Spleen (tissue), 7 donors: ENCODE measurements around the gene LRIG3.
"Not testable (repeated sequence)": the region's sequence is repeated elsewhere in the genome, so short reads cannot be mapped to it uniquely, and the experiment has no call there.

Experiments
- POLR2A ChIP-seq, 3 donors: fragments of 450-650 bp; IDR thresholded peaks; one replicate each; pipeline ENCODE4 v1.5.1; 2017; ENCODE audit warnings: antibody characterized with exemption in 3 of 3, mild to moderate bottlenecking in 1 of 3
- POLR2AphosphoS5 ChIP-seq, 3 donors: sonication (generic); formaldehyde crosslinking; IDR thresholded peaks; one replicate each; pipeline ENCODE4 v1.5.1; 2017; ENCODE audit warnings: antibody characterized with exemption in 3 of 3
- TF ChIP-seq, protein P1 (sequence below), 11 experiments: fragments of 200-600 bp in 7 of 11; fragments of 450-650 bp in 4 of 11; sonication (generic) in 4 of 11; IDR thresholded peaks in 8 of 11; conservative IDR thresholded peaks in 3 of 11; 1 replicate in 7 of 11; 2 replicates in 4 of 11; pipeline versions ENCODE4 v1.4.0 to v1.8.0; 2016 to 2021; ENCODE audit warnings: antibody characterized with exemption in 11 of 11, inconsistent platforms in 4 of 11, mild to moderate bottlenecking in 1 of 11
- donor health status: DM: no; HTN: no; CAD: no; lungs with moderate emphysema.
- donor health status: DM: no; HTN: no; CAD: no.
- donor health status: DM: no; HTN: no; CAD: no.

DNA sequence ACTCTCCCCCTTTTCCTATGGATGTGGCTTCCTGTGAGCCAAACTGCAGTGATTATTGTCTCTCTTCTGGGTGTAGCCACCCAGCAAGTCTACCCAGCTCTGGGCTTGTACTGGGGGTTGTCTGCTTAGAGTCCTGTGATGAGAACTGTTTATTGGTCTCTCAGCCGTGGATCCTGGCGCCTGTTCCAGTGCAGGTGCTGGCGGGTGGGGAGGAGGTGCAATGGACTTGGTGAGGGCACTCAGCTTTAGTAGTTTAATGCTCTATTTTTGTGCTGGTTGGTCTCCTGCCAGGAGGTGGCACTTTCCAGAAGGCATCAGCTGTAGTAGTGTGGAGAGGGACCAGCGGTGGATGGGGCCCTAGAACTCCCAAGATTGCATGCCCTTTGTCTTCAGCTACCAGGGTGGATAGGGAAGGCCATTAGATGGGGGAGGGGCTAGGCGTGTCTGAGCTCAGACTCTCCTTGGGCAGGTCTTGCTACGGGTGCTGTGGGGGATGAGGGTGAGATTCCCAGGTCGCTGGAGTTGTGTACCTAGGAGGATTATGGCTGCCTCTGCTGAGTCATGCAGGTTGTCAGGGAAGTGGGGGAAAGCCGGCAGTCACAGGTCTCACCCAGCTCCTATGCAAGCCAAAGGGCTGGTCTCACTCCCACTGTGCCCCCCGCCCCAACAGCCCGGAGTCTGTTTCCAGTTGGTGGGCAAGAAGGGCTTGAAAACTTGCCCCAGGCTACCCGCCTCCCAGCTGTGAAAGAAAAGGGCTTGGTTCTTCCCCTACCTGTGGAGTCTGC lies 29.8 kb upstream of the LRIG3 start:
- TF ChIP-seq, protein P1, sequence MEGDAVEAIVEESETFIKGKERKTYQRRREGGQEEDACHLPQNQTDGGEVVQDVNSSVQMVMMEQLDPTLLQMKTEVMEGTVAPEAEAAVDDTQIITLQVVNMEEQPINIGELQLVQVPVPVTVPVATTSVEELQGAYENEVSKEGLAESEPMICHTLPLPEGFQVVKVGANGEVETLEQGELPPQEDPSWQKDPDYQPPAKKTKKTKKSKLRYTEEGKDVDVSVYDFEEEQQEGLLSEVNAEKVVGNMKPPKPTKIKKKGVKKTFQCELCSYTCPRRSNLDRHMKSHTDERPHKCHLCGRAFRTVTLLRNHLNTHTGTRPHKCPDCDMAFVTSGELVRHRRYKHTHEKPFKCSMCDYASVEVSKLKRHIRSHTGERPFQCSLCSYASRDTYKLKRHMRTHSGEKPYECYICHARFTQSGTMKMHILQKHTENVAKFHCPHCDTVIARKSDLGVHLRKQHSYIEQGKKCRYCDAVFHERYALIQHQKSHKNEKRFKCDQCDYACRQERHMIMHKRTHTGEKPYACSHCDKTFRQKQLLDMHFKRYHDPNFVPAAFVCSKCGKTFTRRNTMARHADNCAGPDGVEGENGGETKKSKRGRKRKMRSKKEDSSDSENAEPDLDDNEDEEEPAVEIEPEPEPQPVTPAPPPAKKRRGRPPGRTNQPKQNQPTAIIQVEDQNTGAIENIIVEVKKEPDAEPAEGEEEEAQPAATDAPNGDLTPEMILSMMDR (IDR thresholded peaks at IDR 0.05 in 8 of 11, conservative IDR thresholded peaks at IDR 0.05 in 3 of 11) = not testable (repeated sequence)
- TF ChIP-seq POLR2A, POLR2AphosphoS5 (IDR thresholded peaks at IDR 0.05): not testable (repeated sequence)
